KOPT-K1 (cell line): ENCODE results near the gene CHST7.

Experiments used
- H3K27ac ChIP-seq: fragments of 200-600 bp; sonication (generic); 2 replicates; pipeline ENCODE4 v1.5.1; 2016; ENCODE audit warnings: antibody characterized with exemption, mild to moderate bottlenecking, low read depth, low read length; ENCODE audit not compliant: poor library complexity, severe bottlenecking
- H3K36me3 ChIP-seq: fragments of 200-600 bp; sonication (generic); 2 replicates; pipeline ENCODE4 v1.5.1; 2017; ENCODE audit warnings: antibody characterized with exemption, mild to moderate bottlenecking, low read length, moderate library complexity; ENCODE audit not compliant: insufficient read depth
- H3K9me3 ChIP-seq: fragments of 200-600 bp; sonication (generic); 2 replicates; pipeline ENCODE4 v1.5.1; 2017; ENCODE audit warnings: antibody characterized with exemption, low read length, mild to moderate bottlenecking; ENCODE audit not compliant: insufficient read depth, poor library complexity, severe bottlenecking

CHST7 gene

DNA sequence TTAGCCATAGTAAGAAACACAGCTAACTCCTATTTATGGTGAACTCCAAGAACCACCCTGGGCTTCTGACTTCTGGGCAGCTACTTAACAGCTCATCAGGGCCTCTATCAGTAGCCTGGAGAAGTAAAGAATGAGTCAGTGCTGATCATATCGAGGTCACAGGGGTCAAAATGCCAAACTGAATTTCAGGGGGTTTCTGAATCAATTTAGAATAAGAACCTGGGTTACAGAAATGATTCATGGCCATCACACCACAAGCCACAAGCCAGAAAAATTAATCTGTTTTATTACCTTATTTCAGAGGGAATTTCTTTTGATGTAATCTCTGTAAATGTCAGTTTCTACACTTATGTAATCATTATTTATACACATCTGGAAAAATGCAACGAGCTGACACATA, 64.4 kb downstream of the CHST7 start:
- H3K9me3 ChIP-seq, result no peaks in the 10 kb centered on the region
- H3K27ac ChIP-seq, result no peak overlapping the region
- no peaks in the 10 kb centered on the region for H3K36me3 ChIP-seq

DNA sequence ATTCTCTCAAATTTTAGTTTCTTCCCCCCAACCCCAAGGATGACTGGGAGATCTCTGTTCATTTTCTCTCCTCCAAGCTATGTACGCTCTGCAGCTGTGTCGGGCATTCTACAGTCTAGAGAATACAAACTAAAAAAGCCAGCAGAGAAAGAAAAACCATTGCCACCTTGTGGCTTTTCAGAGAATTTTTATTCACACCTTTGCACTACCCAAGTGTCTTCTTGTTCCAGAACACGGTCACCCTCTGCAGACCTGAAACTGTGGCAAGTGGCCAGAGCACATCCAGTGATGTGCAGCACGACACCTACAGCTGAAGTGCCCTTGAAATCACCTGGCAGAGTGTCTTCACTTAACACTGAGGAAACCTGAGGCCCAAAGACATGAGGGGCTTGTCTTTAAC, 68.6 kb downstream of the CHST7 start:
- Histone ChIP-seq H3K27ac (no peak overlapping the region), H3K36me3 (no peaks in the 10 kb centered on the region), H3K9me3 (no peaks in the 10 kb centered on the region)

DNA sequence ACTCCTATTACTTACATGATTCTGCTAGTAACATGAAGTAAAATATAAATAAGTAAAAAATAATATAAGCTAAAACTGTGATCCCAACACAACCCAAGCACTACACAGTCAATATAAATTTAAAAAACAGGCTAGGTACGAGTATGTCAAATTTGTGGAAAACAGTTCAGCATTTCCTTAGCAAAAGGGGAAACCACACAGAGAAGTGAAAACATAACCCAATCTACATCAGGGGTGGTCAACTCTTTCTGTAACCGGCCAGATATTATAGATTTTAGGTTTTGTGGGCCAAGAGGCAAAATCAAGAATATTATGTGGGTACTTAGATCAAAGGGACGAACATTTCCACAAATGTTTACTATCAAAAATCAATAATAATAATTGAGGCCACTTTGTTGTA, 70.1 kb downstream of the CHST7 start:
- Histone ChIP-seq H3K36me3 (no peaks in the 10 kb centered on the region), H3K27ac (no peak overlapping the region), H3K9me3 (no peaks in the 10 kb centered on the region)

DNA sequence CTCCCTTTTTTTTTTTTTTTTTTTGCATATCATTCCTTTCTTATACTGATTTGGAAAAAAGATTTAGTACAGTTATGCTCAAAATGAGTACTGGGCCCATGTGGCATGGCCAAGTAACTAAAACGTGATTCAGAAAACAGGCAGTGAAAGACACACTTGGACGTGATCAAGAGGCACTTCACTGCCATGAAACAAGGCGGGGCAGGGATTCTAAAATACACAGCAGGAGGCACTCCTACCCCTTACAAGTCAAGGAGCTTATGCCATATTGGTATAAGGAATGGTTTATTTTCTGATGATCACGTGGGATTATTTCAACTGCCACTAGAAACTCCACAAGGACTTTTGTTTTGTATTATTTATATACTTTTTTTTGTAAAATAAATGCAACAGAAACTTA, 72.0 kb downstream of the CHST7 start:
- Histone ChIP-seq H3K36me3 (no peaks in the 10 kb centered on the region), H3K9me3 (no peaks in the 10 kb centered on the region), H3K27ac (no peak overlapping the region)

DNA sequence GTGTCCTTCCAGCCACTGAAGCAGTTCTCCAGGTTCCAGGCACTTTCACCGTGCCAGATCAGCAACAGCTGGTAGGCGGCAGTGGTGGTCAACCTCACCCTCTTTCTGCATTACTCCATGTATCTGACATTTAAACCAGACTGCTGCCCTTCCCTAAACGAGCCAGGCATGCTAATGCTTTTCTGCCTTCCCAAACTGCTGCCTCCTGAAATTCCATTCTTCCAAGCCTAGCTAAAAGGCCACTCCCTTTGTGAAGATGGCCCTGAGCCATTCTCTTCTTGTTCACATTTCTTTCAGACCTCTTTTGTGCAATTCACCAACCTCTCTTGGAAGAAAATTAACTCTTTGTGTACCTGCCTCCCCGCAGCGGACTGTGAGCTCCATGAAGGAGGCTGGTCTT, 73.7 kb downstream of the CHST7 start:
- Histone ChIP-seq H3K27ac (no peak overlapping the region), H3K9me3 (no peaks in the 10 kb centered on the region), H3K36me3 (no peaks in the 10 kb centered on the region)
